HFFc6 (cell line): ENCODE measurements around the gene TIAM2. TPM values are rescaled to one million over a fixed set of nuclear protein-coding genes. Genes with fewer than 3 reads are reported as not detected.

ENCODE experiments used
- DNase-seq: peaks from one replicate; pipeline ENCODE4 v3.0.0-alpha.2; 2018
- H3K27ac Mint-ChIP-seq: 2 replicates; pipeline ENCODE4 v1.8.0; 2020; ENCODE audit warnings: mild to moderate bottlenecking, mixed read lengths
- H3K27me3 Mint-ChIP-seq: 2 replicates; pipeline ENCODE4 v1.8.0; 2021; ENCODE audit warnings: mild to moderate bottlenecking, moderate library complexity, mixed read lengths; ENCODE audit not compliant: insufficient read depth
- H3K36me3 Mint-ChIP-seq: 2 replicates; pipeline ENCODE4 v1.8.0; 2021; ENCODE audit warnings: low read depth, mixed read lengths
- H3K4me1 Mint-ChIP-seq: 2 replicates; pipeline ENCODE4 v1.8.0; 2020; ENCODE audit warnings: low read depth, mixed read lengths
- H3K4me3 Mint-ChIP-seq: 2 replicates; pipeline ENCODE4 v1.8.0; 2020; ENCODE audit warnings: mild to moderate bottlenecking, moderate library complexity, mixed read lengths
- H3K9me3 Mint-ChIP-seq: 2 replicates; pipeline ENCODE4 v1.8.0; 2020; ENCODE audit warnings: mild to moderate bottlenecking, mixed read lengths
- total RNA-seq, 6 experiments: library from RNA; stranded (reverse); fragmentation: NEBNext Ultra II Directional; extraction: Animal tissue kit (Norgen Biotek cat#: 25700); gene quantifications; 2 replicates in 1 of 6; 3 replicates in 5 of 6; pipeline ENCODE4 v1.2.3, GENCODE V29; 2021
- TF ChIP-seq, protein P1 (sequence below): fragments of 200-600 bp; sonication (generic); IDR thresholded peaks from 2 replicates; pipeline ENCODE4 v1.5.0; 2021; ENCODE audit warnings: antibody characterized with exemption, mild to moderate bottlenecking

Gene TIAM2
- total RNA-seq, 6 experiments from 2014 or later: 7.2 to 11.2 (median 9.4) TPM

DNA sequence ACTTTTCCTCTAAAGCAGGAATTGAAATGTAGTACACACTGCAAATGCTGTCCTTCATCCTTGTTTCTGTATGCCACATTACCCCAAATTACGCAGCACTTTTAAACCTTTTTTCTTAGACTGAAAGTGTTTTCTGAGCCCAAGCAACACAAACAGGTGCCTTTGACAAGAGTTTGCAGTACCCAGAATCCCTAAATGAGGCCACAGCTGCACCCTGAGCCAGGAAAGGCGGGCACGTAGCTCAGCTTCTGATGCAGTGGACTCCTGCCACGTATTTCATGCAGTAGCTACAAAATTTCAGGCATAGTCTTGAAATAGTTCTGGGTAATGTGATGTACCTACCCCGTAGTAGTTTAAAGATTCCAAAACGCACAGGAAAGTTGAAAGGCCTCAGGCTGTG, 237.7 kb downstream of the TIAM2 start:
- Mint-ChIP-seq H3K27me3 (peaks cover 1% of the 10 kb centered on the region), H3K9me3 (peaks cover 8% of the 10 kb centered on the region), H3K4me1 (peaks cover 30% of the 10 kb centered on the region), H3K36me3 (peaks cover 8% of the 10 kb centered on the region), H3K4me3 (no peak overlapping the region), H3K27ac (no peak overlapping the region)
- TF ChIP-seq, protein P1, sequence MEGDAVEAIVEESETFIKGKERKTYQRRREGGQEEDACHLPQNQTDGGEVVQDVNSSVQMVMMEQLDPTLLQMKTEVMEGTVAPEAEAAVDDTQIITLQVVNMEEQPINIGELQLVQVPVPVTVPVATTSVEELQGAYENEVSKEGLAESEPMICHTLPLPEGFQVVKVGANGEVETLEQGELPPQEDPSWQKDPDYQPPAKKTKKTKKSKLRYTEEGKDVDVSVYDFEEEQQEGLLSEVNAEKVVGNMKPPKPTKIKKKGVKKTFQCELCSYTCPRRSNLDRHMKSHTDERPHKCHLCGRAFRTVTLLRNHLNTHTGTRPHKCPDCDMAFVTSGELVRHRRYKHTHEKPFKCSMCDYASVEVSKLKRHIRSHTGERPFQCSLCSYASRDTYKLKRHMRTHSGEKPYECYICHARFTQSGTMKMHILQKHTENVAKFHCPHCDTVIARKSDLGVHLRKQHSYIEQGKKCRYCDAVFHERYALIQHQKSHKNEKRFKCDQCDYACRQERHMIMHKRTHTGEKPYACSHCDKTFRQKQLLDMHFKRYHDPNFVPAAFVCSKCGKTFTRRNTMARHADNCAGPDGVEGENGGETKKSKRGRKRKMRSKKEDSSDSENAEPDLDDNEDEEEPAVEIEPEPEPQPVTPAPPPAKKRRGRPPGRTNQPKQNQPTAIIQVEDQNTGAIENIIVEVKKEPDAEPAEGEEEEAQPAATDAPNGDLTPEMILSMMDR: no peak
- DNase-seq: no peak

DNA sequence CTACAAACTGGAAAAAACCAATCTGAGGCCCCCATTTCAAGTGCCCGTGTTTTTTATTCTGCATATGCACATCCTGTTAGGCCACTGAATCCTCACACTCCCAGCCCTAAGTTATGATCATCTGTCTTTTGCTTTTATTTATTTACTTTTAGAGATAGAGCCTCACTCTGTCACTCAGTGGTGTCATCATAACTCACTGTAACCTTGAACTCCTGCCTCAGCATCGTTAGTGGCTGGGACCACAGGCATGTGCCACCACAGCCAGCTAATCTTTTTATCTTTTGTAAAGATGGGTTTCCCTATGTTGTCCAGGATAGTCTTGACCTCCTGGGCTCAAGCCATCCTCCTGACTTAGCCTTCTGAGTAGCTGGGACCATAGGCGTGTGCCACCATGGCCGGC, 239.1 kb downstream of the TIAM2 start:
- Mint-ChIP-seq H3K9me3 (peaks cover 21% of the 10 kb centered on the region), H3K27ac (no peak overlapping the region), H3K27me3 (peaks cover 1% of the 10 kb centered on the region), H3K36me3 (peaks cover 21% of the 10 kb centered on the region), H3K4me1 (peaks cover 22% of the 10 kb centered on the region), H3K4me3 (no peak overlapping the region)
- TF ChIP-seq, protein P1: no peak
- DNase-seq: no peak

DNA sequence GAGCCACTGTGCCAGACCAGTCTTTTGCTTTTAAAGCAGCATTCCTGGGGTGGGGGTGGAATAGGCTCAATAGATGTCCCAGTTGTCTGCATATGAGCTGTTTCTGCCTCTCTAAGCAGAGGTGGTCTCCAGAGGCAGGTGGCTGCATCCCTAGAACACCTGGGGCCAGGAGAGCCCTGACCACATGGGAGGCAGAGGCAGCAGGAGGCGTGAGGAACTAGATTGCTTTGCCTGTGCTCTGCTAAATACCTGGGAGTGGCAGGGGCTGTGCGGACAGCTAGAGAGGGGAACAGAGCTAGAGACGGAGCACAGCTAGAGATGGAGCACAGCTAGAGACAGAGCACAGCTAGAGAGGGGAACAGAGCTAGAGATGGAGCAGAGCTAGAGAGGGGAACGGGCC, 239.6 kb downstream of the TIAM2 start:
- H3K27ac Mint-ChIP-seq: peak overlapping the region; percentile 59; the same call in 1 of the 2 replicates
- TF ChIP-seq, protein P1: no peak
- H3K36me3 Mint-ChIP-seq: peaks cover 26% of the 10 kb centered on the region
- H3K9me3 Mint-ChIP-seq: peaks cover 22% of the 10 kb centered on the region
- no peak overlapping the region for H3K4me3 Mint-ChIP-seq
- H3K27me3 Mint-ChIP-seq: peaks cover 1% of the 10 kb centered on the region
- DNase-seq: no peak
- H3K4me1 Mint-ChIP-seq: peaks cover 26% of the 10 kb centered on the region

DNA sequence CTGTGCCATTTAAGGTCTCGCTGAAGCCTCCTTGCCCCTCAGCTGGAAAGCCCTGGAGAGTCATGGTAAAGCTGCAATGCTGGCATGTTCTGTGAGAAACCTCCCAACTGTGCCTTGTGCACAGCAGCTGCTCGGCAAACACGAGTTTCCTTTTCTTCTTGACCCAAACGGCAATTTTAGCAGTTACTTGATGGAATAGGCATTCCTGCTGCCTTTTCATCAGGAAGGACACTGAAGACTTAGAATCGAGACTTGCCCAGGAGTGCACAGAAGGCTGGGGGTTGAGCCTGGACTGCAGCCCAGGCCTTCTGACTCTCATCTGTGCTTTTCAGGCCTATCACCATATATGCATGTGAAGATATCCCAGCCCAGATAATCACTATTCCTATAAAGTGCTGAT, 240.0 kb downstream of the TIAM2 start:
- peaks cover 30% of the 10 kb centered on the region for H3K4me1 Mint-ChIP-seq
- TF ChIP-seq, protein P1: no peak
- H3K27me3 Mint-ChIP-seq: peaks cover 1% of the 10 kb centered on the region
- peaks cover 23% of the 10 kb centered on the region for H3K9me3 Mint-ChIP-seq
- DNase-seq: no peak
- peaks cover 27% of the 10 kb centered on the region for H3K36me3 Mint-ChIP-seq
- no peak overlapping the region for H3K4me3 Mint-ChIP-seq
- H3K27ac Mint-ChIP-seq: peak overlapping the region; percentile 59; the same call in 1 of the 2 replicates

DNA sequence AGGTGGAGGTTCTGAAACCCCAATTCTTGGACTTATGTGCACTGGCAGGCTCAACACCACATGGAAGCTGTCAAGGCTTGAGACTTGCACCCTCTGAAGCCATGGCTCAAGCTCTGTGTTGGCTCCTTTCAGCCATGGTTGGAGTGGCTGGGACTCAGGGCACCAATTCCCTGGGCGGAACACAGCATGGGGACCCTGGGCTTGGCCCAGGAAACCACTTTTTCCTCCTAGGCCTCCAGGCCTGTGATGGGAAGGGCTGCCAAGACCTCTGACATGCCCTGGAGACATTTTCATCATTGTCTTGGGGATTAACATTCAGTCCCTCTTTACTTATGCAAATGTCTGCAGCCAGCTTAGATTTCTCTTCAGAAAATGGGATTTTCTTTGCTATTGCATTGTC, 242.5 kb downstream of the TIAM2 start:
- Mint-ChIP-seq H3K27me3 (peaks cover 1% of the 10 kb centered on the region), H3K4me1 (peaks cover 30% of the 10 kb centered on the region), H3K27ac (no peak overlapping the region)

More for the DNA sequence above, 242.5 kb downstream of the TIAM2 start:
- no peak overlapping the region for H3K4me3 Mint-ChIP-seq
- TF ChIP-seq, protein P1: no peak
- no peak for DNase-seq
- H3K36me3 Mint-ChIP-seq: peaks cover 46% of the 10 kb centered on the region
- H3K9me3 Mint-ChIP-seq: peaks cover 29% of the 10 kb centered on the region
